A673 (cell line): ENCODE results near the gene RBFOX2.

Experiments
- EZH2 ChIP-seq: fragments of 200-600 bp; sonication (generic); IDR thresholded peaks from 2 replicates; pipeline ENCODE4 v1.6.1; 2017; ENCODE audit warnings: borderline replicate concordance, low read depth, mild to moderate bottlenecking, mixed read lengths, antibody characterized with exemption, low read length; ENCODE audit not compliant: poor library complexity, severe bottlenecking
- TF ChIP-seq, protein P1 (sequence below): fragments of 300-800, 200-600 bp; sonication (generic); conservative IDR thresholded peaks from 2 replicates; pipeline ENCODE4 v1.5.1; 2017; ENCODE audit warnings: low read depth, mild to moderate bottlenecking, antibody characterized with exemption, low read length, moderate library complexity, mixed read lengths

DNA sequence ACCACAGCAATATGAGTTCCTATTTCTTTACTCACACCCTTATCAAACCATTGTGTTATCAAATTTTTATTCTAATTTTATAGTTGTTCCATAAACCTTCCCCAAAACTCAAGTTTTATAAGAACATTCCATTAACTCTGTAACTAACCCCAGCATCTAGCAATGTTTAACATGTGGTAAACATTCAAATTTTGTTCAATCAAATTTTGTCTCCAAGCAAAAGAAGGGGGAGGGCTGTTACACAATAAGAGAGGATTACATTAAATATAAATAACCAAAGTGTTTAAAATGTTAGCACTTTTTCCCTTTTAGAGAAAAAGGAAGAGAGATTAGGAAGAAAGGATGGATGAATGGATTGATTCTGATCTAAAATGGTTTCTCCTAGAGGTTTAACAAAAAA, 20.5 kb downstream of the RBFOX2 start:
- TF ChIP-seq, protein P1, sequence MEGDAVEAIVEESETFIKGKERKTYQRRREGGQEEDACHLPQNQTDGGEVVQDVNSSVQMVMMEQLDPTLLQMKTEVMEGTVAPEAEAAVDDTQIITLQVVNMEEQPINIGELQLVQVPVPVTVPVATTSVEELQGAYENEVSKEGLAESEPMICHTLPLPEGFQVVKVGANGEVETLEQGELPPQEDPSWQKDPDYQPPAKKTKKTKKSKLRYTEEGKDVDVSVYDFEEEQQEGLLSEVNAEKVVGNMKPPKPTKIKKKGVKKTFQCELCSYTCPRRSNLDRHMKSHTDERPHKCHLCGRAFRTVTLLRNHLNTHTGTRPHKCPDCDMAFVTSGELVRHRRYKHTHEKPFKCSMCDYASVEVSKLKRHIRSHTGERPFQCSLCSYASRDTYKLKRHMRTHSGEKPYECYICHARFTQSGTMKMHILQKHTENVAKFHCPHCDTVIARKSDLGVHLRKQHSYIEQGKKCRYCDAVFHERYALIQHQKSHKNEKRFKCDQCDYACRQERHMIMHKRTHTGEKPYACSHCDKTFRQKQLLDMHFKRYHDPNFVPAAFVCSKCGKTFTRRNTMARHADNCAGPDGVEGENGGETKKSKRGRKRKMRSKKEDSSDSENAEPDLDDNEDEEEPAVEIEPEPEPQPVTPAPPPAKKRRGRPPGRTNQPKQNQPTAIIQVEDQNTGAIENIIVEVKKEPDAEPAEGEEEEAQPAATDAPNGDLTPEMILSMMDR: no peak
- no peak for TF ChIP-seq EZH2
